Measurements from ENCODE around the gene C2orf92.
"Not testable (repeated sequence)": the region's sequence is repeated elsewhere in the genome, so short reads cannot be mapped to it uniquely, and the experiment has no call there.

DNA sequence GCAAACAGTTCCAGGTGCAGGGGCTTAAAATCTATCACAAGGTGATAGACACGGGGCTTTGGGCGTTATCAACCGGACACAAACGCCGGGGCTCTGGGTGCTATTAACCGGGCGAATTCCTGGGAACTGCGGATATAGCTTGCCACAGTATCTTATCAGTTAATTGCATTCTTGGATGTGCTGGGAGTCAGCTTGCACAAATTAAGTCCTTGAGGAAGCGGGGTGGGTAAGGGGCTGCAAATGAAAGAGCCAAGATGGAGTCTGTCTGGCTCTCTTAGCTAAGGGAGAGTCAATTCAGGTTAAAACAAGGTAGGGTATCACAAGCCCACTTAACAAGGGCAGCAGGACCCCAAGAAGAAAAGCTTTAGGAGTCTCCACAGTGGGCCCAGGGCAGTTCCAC lies 42.7 kb downstream of the C2orf92 start:
- TF ChIP-seq, protein P1, sequence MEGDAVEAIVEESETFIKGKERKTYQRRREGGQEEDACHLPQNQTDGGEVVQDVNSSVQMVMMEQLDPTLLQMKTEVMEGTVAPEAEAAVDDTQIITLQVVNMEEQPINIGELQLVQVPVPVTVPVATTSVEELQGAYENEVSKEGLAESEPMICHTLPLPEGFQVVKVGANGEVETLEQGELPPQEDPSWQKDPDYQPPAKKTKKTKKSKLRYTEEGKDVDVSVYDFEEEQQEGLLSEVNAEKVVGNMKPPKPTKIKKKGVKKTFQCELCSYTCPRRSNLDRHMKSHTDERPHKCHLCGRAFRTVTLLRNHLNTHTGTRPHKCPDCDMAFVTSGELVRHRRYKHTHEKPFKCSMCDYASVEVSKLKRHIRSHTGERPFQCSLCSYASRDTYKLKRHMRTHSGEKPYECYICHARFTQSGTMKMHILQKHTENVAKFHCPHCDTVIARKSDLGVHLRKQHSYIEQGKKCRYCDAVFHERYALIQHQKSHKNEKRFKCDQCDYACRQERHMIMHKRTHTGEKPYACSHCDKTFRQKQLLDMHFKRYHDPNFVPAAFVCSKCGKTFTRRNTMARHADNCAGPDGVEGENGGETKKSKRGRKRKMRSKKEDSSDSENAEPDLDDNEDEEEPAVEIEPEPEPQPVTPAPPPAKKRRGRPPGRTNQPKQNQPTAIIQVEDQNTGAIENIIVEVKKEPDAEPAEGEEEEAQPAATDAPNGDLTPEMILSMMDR (IDR thresholded peaks at IDR 0.05): not testable (repeated sequence)
- not testable (repeated sequence) for TF ChIP-seq EZH2, EZH2phosphoT487 (IDR thresholded peaks at IDR 0.05)

Measured in neural progenitor cell (in vitro differentiated cells).